GM23338 (cell line): ENCODE measurements around the gene GPR146. TPM values are rescaled to one million over a fixed set of nuclear protein-coding genes. Genes with fewer than 3 reads are reported as not detected.

Source experiments
- ATAC-seq: fragments of 200-7000 bp; cut with Tn5 transposase; 3 replicates; pipeline ENCODE4 v1.9.1; 2020
- DNase-seq: peaks from one replicate; pipeline ENCODE4 v3.0.0-alpha.2; 2015; ENCODE audit warnings: low spot score
- H2AFZ ChIP-seq: fragments of 200-600 bp; sonication (generic); 2 replicates; pipeline ENCODE4 v1.8.0; 2016; ENCODE audit warnings: antibody characterized with exemption, mild to moderate bottlenecking, moderate library complexity
- H3F3A ChIP-seq: fragments of 200-600 bp; sonication (generic); replicated peaks from 2 replicates; pipeline ENCODE4 v1.8.0; 2017; ENCODE audit warnings: antibody characterized with exemption, mixed run types, low read depth
- H3K27ac ChIP-seq: fragments of 200-600 bp; sonication (generic); 2 replicates; pipeline ENCODE4 v1.6.1; 2016; ENCODE audit warnings: low read depth
- H3K27me3 ChIP-seq: fragments of 200-600 bp; sonication (generic); 2 replicates; pipeline ENCODE4 v1.8.0; 2016; ENCODE audit warnings: mild to moderate bottlenecking, mixed run types, moderate library complexity; ENCODE audit not compliant: insufficient read depth
- H3K36me3 ChIP-seq: fragments of 200-600 bp; sonication (generic); 2 replicates; pipeline ENCODE4 v1.8.0; 2016; ENCODE audit warnings: mild to moderate bottlenecking; ENCODE audit not compliant: insufficient read depth
- H3K4me1 ChIP-seq: fragments of 200-600 bp; sonication (generic); 2 replicates; pipeline ENCODE4 v1.8.0; 2016; ENCODE audit warnings: mild to moderate bottlenecking, moderate library complexity; ENCODE audit not compliant: insufficient read depth
- H3K4me2 ChIP-seq: fragments of 200-600 bp; sonication (generic); 2 replicates; pipeline ENCODE4 v1.7.1; 2017; ENCODE audit warnings: mixed run types
- H3K4me3 ChIP-seq: fragments of 200-600 bp; sonication (generic); 2 replicates; pipeline ENCODE4 v1.6.1; 2016; ENCODE audit warnings: mixed run types
- H3K79me2 ChIP-seq: fragments of 200-600 bp; sonication (generic); replicated peaks from 2 replicates; pipeline ENCODE4 v1.8.0; 2017; ENCODE audit warnings: mild to moderate bottlenecking; ENCODE audit not compliant: insufficient read depth
- H3K9me2 ChIP-seq: fragments of 200-600 bp; sonication (generic); 2 replicates; pipeline ENCODE4 v1.8.0; 2017; ENCODE audit not compliant: insufficient read depth
- H4K20me1 ChIP-seq: fragments of 200-600 bp; sonication (generic); replicated peaks from 2 replicates; pipeline ENCODE4 v1.8.0; 2017; ENCODE audit warnings: mild to moderate bottlenecking; ENCODE audit not compliant: insufficient read depth
- H3K27ac Mint-ChIP-seq: 2 replicates; pipeline ENCODE4 v1.8.0; 2020; ENCODE audit warnings: inconsistent platforms, mild to moderate bottlenecking, moderate library complexity, mixed read lengths
- H3K27me3 Mint-ChIP-seq: 3 replicates; pipeline ENCODE4 v1.8.0; 2022; ENCODE audit warnings: low read depth, mild to moderate bottlenecking, moderate library complexity, mixed read lengths, inconsistent platforms; ENCODE audit not compliant: insufficient read depth, poor library complexity
- H3K36me3 Mint-ChIP-seq: 3 replicates; pipeline ENCODE4 v1.8.0; 2021; ENCODE audit warnings: low read depth, mild to moderate bottlenecking, inconsistent platforms, moderate library complexity, mixed read lengths
- H3K4me1 Mint-ChIP-seq: 3 replicates; pipeline ENCODE4 v1.8.0; 2020; ENCODE audit warnings: mild to moderate bottlenecking, inconsistent platforms, mixed read lengths
- H3K4me3 Mint-ChIP-seq: 3 replicates; pipeline ENCODE4 v1.8.0; 2021; ENCODE audit warnings: moderate library complexity, mild to moderate bottlenecking, inconsistent platforms, mixed read lengths
- H3K9me3 Mint-ChIP-seq: 3 replicates; pipeline ENCODE4 v1.8.0; 2020; ENCODE audit warnings: moderate library complexity, mild to moderate bottlenecking, inconsistent platforms, mixed read lengths
- CREB1 ChIP-seq: fragments of 250-450 bp; sonication (Bioruptor Pico); IDR thresholded peaks from 2 replicates; pipeline ENCODE4 v1.5.0; 2020; ENCODE audit warnings: low read depth, mild to moderate bottlenecking, moderate library complexity
- EZH2 ChIP-seq: fragments of 200-600 bp; sonication (generic); IDR thresholded peaks from one replicate; pipeline ENCODE4 v1.8.0; 2017; ENCODE audit warnings: antibody characterized with exemption, mild to moderate bottlenecking, low read depth; ENCODE audit not compliant: unreplicated experiment
- EZH2phosphoT487 ChIP-seq: fragments of 200-600 bp; sonication (generic); IDR thresholded peaks from one replicate; pipeline ENCODE4 v1.8.1; 2018; ENCODE audit warnings: antibody characterized with exemption; ENCODE audit not compliant: unreplicated experiment
- JUNB ChIP-seq: IDR thresholded peaks from one replicate; pipeline ENCODE4 v1.6.1; 2016; ENCODE audit warnings: antibody characterized with exemption; ENCODE audit not compliant: unreplicated experiment
- NANOG ChIP-seq: IDR thresholded peaks from 2 replicates; pipeline ENCODE4 v1.6.1; 2016; ENCODE audit warnings: antibody characterized with exemption, borderline replicate concordance
- POLR2AphosphoS5 ChIP-seq: IDR thresholded peaks from 2 replicates; pipeline ENCODE4 v1.6.1; 2016; ENCODE audit warnings: antibody characterized with exemption, low read depth
- STAT1 ChIP-seq: IDR thresholded peaks from one replicate; pipeline ENCODE4 v1.6.1; 2016; ENCODE audit warnings: antibody characterized with exemption; ENCODE audit not compliant: unreplicated experiment
- ZNF114 ChIP-seq: fragments of 250-450 bp; sonication (Bioruptor Pico); IDR thresholded peaks from 2 replicates; pipeline ENCODE4 v1.5.0; 2020; ENCODE audit warnings: mild to moderate bottlenecking, moderate library complexity
- ZNF331 ChIP-seq: fragments of 250-450 bp; sonication (Bioruptor Pico); IDR thresholded peaks from 2 replicates; pipeline ENCODE4 v1.5.0; 2020; ENCODE audit warnings: low read depth, mild to moderate bottlenecking, moderate library complexity
- polyA plus RNA-seq: library from polyadenylated mRNA; unstranded; fragments of >200 nt; fragmentation: Nextera tagmentation; extraction: Ambion mirVana; gene quantifications from 2 replicates; pipeline ENCODE4 v1.2.1, GENCODE V29; 2016
- total RNA-seq: library from RNA; depleted of rRNA; stranded (reverse); fragments of >200 nt; shearing (Covaris generic); gene quantifications from 2 replicates; pipeline ENCODE4 v1.2.3, GENCODE V29; 2014
- TF ChIP-seq, protein P1 (sequence below): IDR thresholded peaks from one replicate; pipeline ENCODE4 v1.6.1; 2018; ENCODE audit warnings: antibody characterized with exemption; ENCODE audit not compliant: unreplicated experiment
- TF ChIP-seq, protein P2 (sequence below): fragments of 250-450 bp; sonication (Bioruptor Pico); IDR thresholded peaks from 2 replicates; pipeline ENCODE4 v1.5.0; 2020; ENCODE audit warnings: mild to moderate bottlenecking, moderate library complexity
- TF ChIP-seq, protein P3 (sequence below): IDR thresholded peaks from 2 replicates; pipeline ENCODE4 v1.6.1; 2016; ENCODE audit warnings: antibody characterized with exemption
- TF ChIP-seq, protein P4 (sequence below), 2 experiments: fragments of 200-600 bp in 1 of 2; sonication (generic) in 1 of 2; conservative IDR thresholded peaks; 2 replicates each; pipeline versions ENCODE4 v1.5.1 to v1.6.1; 2016 to 2017; ENCODE audit warnings: antibody characterized with exemption in 2 of 2, low read depth in 2 of 2, mild to moderate bottlenecking in 2 of 2, moderate library complexity in 1 of 2

GPR146 gene
- total and polyA plus RNA-seq, 2 experiments from 2014 or later, result 0.28 to 0.37 TPM

DNA sequence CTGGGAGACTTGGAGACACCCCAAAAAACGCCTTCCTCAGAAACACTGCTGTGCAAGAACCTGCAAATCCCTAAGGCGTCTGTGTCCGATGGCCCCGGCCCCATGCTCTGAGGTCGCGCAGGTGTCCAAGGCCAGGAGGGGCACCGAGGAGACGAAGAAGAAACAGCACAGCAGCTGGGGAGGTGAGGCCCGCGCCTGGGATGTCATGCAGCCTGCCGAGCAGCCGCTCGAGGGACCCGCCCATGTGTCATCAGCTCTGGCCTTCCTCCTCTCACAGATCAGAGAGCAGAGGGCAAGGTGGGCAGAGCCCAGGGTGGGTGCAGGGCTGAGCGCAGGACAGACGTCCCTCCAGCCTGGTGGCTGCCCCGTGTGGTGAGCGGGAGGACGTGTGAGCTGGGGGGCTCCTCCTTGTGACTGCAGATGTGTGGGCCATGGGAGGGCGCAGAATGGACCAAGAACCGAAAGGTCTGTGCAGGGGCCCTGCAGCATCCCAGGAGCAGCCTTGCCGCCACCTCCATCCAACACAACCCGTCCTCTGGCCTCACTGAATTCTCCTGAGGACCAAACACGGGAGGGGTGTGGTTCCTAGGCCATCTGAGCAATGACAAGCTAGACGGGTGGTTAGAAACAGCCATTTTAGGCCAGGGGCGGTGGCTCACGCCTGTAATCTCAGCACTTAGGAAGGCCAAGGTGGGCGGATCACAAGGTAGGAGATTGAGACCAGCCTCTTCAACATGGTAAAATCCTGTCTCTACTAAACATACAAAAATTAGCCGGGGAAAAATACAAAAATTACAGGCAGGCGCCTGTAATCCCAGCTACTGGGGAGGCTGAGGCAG lies 30.5 kb downstream of the GPR146 start:
- H3K9me3 Mint-ChIP-seq, result peaks cover 13% of the 10 kb centered on the region
- peaks cover 5% of the 10 kb centered on the region for H3K4me1 Mint-ChIP-seq
- Histone ChIP-seq H3K79me2 (peaks cover 15% of the 10 kb centered on the region; the same call in 1 of the 2 replicates), H3K4me2 (no peak overlapping the region), H3K4me1 (no peaks in the 10 kb centered on the region), H3K4me3 (no peak overlapping the region), H3K27me3 (no peaks in the 10 kb centered on the region), H3K9me2 (no peaks in the 10 kb centered on the region), H4K20me1 (no peaks in the 10 kb centered on the region; the same call in 1 of the 2 replicates), H3K36me3 (no peaks in the 10 kb centered on the region), H2AFZ (no peak overlapping the region), H3K27ac (no peak overlapping the region), H3F3A (peaks cover 8% of the 10 kb centered on the region)
- TF ChIP-seq EZH2phosphoT487, result no peak
- TF ChIP-seq, protein P1, sequence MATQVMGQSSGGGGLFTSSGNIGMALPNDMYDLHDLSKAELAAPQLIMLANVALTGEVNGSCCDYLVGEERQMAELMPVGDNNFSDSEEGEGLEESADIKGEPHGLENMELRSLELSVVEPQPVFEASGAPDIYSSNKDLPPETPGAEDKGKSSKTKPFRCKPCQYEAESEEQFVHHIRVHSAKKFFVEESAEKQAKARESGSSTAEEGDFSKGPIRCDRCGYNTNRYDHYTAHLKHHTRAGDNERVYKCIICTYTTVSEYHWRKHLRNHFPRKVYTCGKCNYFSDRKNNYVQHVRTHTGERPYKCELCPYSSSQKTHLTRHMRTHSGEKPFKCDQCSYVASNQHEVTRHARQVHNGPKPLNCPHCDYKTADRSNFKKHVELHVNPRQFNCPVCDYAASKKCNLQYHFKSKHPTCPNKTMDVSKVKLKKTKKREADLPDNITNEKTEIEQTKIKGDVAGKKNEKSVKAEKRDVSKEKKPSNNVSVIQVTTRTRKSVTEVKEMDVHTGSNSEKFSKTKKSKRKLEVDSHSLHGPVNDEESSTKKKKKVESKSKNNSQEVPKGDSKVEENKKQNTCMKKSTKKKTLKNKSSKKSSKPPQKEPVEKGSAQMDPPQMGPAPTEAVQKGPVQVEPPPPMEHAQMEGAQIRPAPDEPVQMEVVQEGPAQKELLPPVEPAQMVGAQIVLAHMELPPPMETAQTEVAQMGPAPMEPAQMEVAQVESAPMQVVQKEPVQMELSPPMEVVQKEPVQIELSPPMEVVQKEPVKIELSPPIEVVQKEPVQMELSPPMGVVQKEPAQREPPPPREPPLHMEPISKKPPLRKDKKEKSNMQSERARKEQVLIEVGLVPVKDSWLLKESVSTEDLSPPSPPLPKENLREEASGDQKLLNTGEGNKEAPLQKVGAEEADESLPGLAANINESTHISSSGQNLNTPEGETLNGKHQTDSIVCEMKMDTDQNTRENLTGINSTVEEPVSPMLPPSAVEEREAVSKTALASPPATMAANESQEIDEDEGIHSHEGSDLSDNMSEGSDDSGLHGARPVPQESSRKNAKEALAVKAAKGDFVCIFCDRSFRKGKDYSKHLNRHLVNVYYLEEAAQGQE, result no peak
- TF ChIP-seq EZH2, result no peak
- TF ChIP-seq POLR2AphosphoS5, result no peak
- TF ChIP-seq ZNF114 (CRISPR knock-in tag), result no peak
- TF ChIP-seq ZNF331 (CRISPR knock-in tag), result no peak
- TF ChIP-seq, protein P2, sequence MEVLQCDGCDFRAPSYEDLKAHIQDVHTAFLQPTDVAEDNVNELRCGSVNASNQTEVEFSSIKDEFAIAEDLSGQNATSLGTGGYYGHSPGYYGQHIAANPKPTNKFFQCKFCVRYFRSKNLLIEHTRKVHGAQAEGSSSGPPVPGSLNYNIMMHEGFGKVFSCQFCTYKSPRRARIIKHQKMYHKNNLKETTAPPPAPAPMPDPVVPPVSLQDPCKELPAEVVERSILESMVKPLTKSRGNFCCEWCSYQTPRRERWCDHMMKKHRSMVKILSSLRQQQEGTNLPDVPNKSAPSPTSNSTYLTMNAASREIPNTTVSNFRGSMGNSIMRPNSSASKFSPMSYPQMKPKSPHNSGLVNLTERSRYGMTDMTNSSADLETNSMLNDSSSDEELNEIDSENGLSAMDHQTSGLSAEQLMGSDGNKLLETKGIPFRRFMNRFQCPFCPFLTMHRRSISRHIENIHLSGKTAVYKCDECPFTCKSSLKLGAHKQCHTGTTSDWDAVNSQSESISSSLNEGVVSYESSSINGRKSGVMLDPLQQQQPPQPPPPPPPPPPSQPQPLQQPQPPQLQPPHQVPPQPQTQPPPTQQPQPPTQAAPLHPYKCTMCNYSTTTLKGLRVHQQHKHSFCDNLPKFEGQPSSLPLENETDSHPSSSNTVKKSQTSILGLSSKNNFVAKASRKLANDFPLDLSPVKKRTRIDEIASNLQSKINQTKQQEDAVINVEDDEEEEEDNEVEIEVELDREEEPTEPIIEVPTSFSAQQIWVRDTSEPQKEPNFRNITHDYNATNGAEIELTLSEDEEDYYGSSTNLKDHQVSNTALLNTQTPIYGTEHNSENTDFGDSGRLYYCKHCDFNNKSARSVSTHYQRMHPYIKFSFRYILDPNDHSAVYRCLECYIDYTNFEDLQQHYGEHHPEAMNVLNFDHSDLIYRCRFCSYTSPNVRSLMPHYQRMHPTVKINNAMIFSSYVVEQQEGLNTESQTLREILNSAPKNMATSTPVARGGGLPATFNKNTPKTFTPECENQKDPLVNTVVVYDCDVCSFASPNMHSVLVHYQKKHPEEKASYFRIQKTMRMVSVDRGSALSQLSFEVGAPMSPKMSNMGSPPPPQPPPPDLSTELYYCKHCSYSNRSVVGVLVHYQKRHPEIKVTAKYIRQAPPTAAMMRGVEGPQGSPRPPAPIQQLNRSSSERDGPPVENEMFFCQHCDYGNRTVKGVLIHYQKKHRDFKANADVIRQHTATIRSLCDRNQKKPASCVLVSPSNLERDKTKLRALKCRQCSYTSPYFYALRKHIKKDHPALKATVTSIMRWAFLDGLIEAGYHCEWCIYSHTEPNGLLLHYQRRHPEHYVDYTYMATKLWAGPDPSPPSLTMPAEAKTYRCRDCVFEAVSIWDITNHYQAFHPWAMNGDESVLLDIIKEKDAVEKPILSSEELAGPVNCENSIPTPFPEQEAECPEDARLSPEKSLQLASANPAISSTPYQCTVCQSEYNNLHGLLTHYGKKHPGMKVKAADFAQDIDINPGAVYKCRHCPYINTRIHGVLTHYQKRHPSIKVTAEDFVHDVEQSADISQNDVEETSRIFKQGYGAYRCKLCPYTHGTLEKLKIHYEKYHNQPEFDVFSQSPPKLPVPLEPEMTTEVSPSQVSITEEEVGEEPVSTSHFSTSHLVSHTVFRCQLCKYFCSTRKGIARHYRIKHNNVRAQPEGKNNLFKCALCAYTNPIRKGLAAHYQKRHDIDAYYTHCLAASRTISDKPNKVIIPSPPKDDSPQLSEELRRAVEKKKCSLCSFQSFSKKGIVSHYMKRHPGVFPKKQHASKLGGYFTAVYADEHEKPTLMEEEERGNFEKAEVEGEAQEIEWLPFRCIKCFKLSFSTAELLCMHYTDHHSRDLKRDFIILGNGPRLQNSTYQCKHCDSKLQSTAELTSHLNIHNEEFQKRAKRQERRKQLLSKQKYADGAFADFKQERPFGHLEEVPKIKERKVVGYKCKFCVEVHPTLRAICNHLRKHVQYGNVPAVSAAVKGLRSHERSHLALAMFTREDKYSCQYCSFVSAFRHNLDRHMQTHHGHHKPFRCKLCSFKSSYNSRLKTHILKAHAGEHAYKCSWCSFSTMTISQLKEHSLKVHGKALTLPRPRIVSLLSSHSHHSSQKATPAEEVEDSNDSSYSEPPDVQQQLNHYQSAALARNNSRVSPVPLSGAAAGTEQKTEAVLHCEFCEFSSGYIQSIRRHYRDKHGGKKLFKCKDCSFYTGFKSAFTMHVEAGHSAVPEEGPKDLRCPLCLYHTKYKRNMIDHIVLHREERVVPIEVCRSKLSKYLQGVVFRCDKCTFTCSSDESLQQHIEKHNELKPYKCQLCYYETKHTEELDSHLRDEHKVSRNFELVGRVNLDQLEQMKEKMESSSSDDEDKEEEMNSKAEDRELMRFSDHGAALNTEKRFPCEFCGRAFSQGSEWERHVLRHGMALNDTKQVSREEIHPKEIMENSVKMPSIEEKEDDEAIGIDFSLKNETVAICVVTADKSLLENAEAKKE (CRISPR knock-in tag), result no peak
- TF ChIP-seq JUNB, result no peak
- TF ChIP-seq, protein P3, sequence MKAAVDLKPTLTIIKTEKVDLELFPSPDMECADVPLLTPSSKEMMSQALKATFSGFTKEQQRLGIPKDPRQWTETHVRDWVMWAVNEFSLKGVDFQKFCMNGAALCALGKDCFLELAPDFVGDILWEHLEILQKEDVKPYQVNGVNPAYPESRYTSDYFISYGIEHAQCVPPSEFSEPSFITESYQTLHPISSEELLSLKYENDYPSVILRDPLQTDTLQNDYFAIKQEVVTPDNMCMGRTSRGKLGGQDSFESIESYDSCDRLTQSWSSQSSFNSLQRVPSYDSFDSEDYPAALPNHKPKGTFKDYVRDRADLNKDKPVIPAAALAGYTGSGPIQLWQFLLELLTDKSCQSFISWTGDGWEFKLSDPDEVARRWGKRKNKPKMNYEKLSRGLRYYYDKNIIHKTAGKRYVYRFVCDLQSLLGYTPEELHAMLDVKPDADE, result no peak
- TF ChIP-seq, protein P4, sequence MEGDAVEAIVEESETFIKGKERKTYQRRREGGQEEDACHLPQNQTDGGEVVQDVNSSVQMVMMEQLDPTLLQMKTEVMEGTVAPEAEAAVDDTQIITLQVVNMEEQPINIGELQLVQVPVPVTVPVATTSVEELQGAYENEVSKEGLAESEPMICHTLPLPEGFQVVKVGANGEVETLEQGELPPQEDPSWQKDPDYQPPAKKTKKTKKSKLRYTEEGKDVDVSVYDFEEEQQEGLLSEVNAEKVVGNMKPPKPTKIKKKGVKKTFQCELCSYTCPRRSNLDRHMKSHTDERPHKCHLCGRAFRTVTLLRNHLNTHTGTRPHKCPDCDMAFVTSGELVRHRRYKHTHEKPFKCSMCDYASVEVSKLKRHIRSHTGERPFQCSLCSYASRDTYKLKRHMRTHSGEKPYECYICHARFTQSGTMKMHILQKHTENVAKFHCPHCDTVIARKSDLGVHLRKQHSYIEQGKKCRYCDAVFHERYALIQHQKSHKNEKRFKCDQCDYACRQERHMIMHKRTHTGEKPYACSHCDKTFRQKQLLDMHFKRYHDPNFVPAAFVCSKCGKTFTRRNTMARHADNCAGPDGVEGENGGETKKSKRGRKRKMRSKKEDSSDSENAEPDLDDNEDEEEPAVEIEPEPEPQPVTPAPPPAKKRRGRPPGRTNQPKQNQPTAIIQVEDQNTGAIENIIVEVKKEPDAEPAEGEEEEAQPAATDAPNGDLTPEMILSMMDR (conservative IDR thresholded peaks at IDR 0.05; ENCODE audit: low read depth in 2 of 2), result no peak
- TF ChIP-seq CREB1, result no peak
- no peak for TF ChIP-seq NANOG
- TF ChIP-seq STAT1, result no peak
- H3K27ac Mint-ChIP-seq, result no peak overlapping the region; the same call in 1 of the 2 replicates
- peaks cover 13% of the 10 kb centered on the region for H3K27me3 Mint-ChIP-seq
- ATAC-seq (peak; percentile 21; the same call in 2 of the 3 replicates), DNase-seq (no peak)
- H3K4me3 Mint-ChIP-seq, result no peak overlapping the region
- H3K36me3 Mint-ChIP-seq, result peaks cover 12% of the 10 kb centered on the region
